HTR-8/SVneo (cell line): ENCODE data around the gene STXBP1.
A peak's percentile ranks its signal among the peaks of the same experiment; 100 is the strongest.
"Not testable (repeated sequence)": the region's sequence is repeated elsewhere in the genome, so short reads cannot be mapped to it uniquely, and the experiment has no call there.

Source experiments
- DNase-seq: peaks from one replicate; pipeline ENCODE4 v3.0.0; 2011; ENCODE audit warnings: low spot score, mixed read lengths; ENCODE audit not compliant: insufficient read length
- FAIRE-seq: peaks from 2 replicates; lab custom pipeline; 2011; peaks lifted over from hg19 to GRCh38; lab: Jason Lieb, UNC

Gene STXBP1

DNA sequence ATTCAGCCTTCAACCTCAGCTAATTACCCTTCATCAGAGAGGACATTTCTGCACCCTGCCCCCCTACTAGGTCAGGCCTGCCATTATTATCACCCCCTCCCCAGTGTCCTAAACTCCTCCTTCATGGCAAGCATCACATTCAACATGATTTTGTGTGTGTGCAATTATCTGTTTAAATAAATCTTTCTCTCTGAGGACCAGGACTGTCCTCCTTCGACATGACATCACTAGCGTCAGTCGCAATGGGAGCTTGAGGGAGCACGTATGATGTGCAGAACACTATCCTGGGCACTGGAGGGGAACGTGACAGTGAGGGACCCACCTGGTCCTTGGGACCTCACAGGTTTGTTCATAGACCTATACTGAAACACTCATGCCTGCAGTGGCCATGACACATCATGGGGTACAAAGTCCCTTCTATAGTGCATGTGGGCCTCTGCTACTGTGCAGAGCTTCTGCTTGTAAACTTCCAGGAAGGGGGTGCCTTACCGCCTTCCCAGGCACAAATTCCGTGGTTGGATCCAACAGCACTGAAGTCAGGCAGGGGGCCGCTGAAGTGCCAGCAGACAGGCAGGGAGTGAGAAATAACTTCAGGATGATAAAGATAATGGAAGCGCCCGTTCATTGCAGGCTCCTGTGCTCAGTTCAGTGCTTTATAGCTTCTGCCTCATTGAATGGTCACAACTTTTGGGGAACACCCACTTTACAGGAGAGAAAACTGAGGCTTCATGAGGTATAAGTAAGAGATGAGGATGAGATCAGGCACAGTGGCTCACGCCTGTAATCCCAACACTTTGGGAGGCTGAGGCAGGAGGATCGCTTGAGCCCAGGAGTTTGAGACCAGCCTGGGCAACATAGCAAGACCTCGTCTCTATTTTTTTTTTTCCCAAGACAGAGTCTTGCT lies 36.0 kb upstream of the STXBP1 start:
- DNase-seq: no peak

DNA sequence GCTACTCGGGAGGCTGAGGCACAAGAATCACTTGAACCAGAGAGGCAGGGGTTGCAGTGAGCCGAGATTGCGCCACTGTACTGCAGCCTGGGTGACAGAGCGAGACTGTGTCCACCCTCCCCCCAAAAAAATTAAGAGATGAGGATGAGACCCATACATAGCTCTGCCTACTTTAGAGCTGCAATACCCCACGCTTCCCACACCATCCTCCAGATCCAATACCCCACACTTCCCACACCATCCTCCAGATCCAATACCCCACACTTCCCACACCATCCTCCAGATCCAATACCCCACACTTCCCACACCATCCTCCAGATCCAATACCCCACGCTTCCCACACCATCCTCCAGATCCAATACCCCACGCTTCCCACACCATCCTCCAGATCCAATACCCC lies 34.9 kb upstream of the STXBP1 start:
- not testable (repeated sequence) for FAIRE-seq, DNase-seq

More for the DNA sequence above, 36.0 kb upstream of the STXBP1 start:
- no peak for FAIRE-seq

DNA sequence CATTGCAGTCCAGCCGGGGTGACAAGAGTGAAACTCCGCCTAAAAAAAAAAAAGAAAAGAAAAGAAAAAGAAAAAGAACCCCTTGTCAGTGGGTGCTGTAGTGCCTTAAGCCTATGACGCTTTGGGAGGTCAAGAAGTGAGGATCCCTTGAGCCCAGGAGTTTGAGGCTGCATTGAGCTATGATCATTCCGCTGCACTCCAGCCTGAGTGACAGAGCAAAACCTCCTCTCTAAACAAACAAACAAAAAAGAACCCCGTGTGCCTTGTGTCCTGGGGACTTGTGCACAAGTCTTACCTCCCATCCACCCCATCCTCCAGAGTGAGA lies 33.5 kb upstream of the STXBP1 start:
- DNase-seq (no peak), FAIRE-seq (no peak)

DNA sequence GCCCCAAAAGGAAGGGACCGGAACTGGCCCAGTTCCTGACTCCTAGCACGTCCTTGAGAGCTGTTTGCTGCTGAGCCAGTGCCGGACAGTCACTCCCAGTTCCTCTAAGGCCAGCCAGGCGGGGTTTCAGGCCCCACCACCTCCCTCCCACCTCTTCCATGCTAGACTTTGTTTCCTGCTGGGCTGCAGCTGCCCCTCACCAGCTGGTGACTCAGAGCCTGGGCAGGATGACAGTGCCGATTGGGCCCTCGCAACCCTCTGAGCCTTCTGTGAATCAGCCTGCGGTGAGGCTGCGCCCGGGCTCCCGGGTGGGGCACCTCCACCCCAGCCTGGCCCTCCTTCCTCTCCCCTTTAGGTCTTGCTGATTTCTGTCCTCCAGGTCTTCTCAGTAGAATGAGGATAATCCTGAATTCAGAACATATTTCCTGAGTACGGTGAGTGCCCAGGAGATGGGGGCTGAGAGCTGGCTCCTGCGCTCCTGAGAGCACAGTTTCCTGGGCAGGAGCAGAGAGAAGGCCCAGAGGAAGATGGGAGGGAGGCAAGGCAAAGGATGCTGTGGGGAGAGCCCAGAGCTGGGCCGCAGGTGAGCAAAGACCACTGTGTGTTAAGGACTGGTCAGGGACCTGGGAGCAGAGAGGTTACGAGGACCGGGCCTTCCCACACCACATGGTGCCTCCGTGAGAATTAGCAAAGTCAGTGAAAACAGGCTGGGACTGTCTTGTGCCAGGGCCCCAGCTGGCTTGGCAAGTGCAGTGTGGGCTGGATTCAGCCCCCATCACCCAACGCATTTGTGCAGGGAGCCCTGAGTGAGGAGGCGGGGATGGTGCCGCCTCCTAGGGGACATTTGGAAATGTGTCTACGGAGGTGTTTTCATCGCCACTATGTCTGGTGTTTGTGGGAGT lies 32.9 kb upstream of the STXBP1 start:
- DNase-seq (peak; percentile 86), FAIRE-seq (peak; percentile 84)

DNA sequence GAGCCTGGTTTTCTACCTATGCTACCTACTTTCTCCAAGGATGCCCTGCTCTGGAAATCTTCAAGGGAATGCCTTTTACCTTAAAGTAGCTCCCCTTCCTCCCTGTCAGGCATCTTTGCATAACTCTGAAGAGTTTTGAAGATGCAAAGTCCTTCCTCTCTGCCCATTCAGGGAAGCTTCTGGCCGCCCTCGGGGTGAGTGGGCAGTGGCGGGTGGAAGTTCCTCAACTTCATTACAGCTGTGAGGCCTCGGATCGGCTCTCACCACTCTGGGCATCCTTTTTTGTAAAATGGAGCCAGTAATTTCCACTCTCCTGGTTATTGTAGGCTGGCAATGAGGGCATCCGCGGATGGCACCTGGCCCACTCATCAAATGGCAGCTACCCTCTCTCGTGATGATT lies 31.7 kb upstream of the STXBP1 start:
- FAIRE-seq: no peak
- DNase-seq: no peak

DNA sequence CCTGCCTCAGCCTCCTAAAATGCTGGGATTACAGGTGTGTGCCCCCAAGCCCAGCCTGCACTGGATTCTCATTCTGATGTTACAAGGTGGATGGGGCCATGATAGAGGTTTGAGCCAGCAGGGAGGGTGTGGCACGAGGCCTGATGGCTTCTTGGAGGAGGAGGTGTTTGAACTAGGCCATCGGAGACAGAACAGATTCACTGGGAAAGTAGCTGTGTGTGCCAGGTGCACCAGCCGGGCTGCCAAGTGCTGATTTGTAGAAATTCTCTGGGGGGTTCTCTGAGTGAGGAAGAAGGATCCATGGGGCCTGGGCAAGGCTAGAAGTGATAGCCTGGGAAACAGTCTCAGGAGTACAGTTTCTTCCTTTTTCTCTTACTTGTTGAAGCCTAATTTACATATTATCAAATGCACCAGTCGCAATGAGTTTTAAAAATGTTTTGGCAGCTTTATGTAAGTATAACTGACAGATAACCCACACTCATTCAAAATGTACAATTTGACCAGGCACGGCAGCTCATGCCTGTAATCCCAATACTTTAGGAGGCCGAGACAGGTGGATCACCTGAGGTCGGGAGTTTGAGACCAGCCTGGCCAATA lies 31.1 kb upstream of the STXBP1 start:
- DNase-seq: no peak
- no peak for FAIRE-seq

DNA sequence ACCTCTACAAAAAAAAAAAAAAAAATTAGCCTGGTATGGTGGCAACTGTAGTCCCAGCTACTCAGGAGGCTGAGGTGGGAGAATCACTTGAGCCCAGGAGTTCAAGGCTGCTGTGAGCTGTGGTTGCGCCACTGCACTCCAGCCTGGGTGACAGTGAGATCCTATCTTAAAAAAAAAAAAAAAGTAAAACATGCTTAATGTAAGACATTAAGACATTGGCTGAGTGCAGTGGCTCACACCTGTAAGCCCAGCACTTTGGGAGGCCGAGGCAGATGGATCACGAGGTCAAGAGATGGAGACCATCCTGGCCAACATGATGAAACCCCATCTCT lies 27.6 kb upstream of the STXBP1 start:
- DNase-seq, FAIRE-seq: not testable (repeated sequence)

DNA sequence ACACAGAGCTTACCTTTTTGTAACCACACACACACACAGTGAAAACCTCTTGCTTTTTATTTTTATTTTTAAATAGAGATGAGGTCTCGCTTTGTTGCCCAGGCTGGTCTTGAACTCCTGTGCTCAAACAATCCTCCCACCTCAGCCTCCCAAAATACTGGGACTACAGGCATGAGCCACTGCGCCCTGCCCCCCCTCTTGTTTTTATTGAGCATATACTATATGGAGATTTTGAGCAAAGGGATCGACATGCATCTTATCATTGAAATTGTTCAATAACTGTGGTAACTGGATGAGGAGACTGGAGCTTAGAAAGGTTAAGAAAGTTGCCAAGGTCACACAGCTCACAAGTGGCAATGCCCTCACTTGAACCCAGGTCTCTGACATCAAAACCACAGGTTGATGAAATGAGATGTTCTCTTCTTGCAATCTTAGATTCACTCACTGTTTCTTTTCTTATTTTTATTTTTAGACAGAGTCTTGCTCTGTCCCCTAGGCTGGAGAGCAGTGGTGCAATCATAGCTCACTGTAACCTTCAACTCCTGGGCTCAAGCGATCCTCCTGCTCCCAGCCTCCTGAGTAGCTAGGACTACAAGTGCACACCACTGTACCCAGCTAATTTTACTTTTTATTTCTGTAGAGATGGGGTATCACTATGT lies 26.8 kb upstream of the STXBP1 start:
- DNase-seq: no peak
- no peak for FAIRE-seq

DNA sequence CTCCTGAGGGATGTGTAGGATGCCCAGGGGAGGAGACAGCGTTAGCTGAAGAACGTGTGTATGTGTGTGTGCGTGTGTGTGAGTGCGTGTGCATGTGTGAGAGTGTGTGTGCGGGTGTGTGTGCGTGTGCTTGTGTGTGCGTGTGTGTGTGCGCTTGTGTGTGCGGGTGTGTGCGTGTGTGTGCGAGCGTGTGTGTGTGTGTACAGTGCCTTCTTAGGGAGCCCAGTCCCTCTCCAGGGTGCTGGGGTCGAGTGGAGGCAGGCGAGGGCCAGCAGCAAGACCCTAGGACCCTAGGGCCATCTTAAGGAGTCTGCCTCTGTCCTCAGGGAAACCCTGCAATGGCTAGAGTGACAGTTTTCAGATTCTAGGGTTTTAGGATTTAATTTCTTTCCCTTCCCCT lies 26.0 kb upstream of the STXBP1 start:
- DNase-seq (no peak), FAIRE-seq (peak; percentile 28)

DNA sequence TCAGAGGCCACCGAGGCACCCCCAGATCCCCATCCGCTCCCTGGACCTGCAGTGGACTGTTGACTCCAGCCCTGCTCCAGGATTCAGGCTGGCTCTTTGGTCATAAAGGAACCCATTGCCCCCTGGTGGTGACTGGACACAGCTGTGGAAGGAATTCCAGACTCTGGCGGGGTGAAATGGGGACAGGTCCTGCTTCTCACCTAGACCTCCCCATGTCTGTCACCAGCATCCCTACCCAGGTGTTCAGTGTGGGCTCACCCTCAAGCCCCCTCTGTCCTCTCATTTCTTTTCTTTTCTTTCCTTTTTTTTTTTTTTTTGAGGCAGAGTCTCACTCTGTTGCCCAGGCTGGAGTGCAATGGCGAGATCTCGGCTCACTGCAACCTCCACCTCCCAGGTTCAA lies 25.5 kb upstream of the STXBP1 start:
- FAIRE-seq (no peak), DNase-seq (peak; percentile 74)

DNA sequence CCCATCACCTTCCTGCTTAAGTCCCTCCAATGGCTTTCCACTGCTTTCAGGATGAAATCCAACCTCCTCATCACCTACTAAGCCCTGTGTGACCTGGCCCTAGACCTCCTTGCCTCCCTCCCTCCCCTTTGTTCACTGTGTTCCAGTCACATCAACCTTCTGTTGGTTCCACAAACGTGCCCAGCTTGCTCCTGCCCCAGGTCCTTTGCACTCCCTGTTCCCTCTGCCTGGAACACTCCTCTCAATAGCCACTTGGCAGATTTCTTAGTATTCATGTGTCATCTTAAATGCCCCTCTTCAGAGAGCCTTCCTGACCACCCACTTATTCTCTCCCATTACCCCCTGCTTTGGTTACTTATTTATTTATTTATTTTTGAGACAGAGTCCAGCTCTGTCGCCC lies 24.1 kb upstream of the STXBP1 start:
- FAIRE-seq (no peak), DNase-seq (no peak)

DNA sequence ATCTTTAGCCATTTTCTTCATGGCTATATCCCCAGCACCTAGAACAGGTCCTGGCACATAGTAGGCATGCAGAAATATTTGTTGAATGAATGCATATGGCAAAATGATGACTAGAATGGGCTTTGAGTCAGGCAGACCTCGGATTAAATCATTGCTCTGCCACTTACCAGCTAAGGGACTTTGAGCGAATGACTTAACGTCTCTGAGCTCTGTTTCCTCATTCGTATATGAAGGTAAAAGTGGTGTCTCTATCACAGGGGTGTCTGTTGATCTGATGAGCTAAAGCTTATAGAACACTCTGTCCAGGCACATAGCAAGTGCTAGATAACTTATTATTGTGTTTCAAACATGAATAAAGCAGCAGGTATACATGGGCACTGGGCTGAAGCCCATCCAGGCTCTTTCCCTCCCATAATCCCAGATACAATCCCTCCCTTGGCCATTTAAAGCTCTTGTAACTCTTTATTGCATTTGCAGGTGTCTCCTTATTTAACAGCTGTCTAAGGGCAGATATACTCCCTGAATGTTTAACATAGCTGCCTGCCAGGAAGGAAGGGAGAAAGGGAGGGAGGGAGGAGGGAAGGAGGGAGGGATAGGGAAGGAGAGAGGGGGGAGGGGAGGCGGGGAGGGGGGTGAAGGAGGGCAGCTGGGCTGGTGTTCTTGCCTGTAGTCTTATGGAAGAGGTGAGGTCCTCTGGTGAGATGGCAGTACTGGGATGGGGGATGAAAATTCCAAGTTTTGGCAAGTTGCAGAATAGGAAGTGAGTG lies 23.2 kb upstream of the STXBP1 start:
- no peak for FAIRE-seq

DNA sequence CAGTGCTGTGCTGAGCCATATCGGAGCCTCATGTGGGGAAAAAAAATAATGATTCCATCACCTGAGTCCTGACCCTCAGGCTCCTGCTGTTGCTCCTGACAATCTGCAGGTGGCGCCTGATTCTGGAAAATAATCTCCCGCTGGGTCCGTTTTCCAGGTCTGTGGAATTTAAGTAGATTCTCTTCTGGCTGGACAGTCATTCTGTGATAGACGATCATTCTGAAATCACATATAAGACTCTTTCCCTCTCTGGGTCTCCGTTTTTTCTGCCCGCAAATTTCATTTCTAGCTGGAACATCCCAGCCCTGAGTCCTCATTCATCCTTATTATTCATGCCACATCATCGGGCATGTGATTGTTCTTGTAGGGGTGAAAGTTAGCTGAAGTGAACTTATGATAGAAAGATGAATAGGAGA lies 22.1 kb upstream of the STXBP1 start:
- FAIRE-seq: no peak
- DNase-seq: peak; percentile 69

More for the DNA sequence above, 23.2 kb upstream of the STXBP1 start:
- no peak for DNase-seq

DNA sequence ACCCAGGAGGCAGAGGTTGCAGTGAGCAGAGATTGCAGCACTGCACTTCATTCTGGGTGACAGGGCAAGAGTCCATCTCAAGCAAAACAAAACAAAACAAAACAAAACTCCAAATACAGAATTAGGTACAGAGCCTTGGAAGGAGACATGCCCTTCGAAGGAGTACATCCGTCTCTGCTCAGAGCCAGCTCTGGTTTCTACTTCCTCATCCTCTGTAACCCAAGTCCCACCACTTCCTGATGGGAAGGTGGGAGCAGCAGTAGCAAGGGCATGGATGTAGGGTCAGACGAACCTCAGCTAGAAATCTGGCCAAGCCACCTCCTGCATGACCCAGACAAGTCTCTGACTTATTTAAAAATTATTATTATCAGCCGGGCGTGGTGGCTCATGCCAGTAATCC lies 16.5 kb upstream of the STXBP1 start:
- DNase-seq: no peak
- FAIRE-seq: no peak

DNA sequence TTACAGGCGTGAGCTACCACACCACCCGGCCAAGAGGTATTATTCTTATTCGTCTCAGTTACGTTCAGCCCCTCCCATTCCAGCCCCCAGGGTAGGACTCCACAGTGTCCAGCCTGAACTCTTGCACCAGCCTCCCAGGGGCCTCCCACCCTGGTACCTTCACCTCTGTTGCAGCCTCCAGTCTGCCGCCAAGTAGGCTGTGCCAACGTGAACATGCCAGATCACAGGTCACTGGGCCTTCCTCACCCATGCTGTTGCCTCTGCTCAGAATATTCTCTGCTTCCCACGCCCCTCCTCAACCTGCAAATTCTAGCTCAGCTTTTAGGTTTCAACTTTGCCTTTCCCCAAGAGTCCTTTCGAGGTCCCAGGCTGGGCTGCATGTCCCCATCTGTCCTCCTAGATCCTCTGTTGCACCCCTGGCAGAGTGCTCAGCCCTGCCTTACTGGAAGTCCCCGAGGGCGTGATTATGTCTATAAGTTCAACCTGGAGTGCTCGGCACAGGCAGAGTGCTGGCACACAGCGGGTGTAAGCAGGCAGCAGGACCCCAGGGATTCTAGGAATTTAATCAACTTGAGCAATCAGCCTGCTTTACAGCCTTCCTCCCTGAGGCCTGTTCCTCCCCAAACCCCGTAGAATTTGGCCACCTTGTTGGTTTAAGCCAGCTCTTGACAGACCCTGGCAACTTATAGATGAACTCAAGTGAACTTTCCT lies 13.1 kb upstream of the STXBP1 start:
- no peak for FAIRE-seq
- no peak for DNase-seq

DNA sequence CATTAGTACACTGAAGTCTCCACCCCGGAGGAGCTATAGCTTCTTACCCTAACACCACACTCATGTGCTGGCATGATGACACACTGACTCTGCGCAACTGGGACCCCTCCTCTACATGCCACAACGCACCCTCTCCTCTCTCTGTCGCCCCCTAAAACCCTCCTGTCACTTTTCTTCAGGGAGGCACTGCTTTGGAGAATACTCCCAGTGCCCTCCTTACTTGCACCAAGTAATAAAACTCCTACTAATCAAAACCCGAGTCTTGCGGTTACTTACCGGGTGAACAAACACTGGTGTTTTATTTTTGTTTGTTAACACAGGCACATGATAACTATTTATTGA lies 12.6 kb upstream of the STXBP1 start:
- DNase-seq (no peak), FAIRE-seq (no peak)

DNA sequence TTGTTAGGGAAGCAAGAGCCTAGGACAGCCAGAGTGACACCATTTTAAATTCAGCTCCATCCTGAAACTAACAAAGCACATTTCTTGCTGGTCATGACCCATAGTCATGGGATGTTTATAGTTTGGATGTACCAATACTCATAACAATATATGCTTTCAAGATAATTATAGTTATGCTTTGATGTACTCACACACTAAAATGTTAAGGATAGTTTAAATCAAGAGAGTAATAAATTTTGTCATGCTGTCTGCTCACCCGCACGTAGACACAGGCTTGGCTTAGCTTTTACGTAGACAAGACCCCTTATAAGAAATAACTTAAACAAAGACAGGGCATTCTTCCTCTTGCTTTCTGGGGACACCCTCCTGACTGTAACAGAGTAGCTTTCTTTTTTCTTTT lies 8.9 kb upstream of the STXBP1 start:
- DNase-seq: no peak
- no peak for FAIRE-seq

DNA sequence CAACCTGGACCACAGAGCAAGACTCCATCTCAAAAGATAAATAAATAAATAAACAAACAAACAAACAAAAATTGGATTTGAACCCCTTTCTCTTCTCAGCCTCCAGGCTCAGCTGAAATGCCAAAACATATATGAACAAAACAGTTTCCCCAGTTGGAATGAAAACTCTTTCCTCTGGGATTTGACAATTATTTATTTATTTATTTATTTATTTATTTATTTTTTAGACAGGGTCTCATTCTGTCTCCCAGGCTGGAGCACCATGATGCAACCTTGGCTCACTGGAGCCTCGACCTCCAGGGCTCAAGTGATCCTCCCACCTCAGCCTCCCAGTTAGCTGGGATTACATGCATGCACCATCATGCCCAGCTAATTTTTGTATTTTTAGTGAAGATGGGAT lies 6.0 kb upstream of the STXBP1 start:
- DNase-seq (no peak), FAIRE-seq (no peak)
